Gastrocnemius medialis (tissue), 4 donors: ENCODE data around the gene SLCO3A1. TPM values are rescaled to one million over a fixed set of nuclear protein-coding genes. Genes with fewer than 3 reads are reported as not detected.
"Not testable (repeated sequence)": the region's sequence is repeated elsewhere in the genome, so short reads cannot be mapped to it uniquely, and the experiment has no call there.

ENCODE experiments used
- ATAC-seq, 2 donors: fragments of 150-250 bp; one replicate each; pipeline ENCODE4 v1.9.1; 2016
- DNase-seq, 2 donors: peaks; one replicate each; pipeline ENCODE4 v3.0.0-alpha.2; 2019
- H3K27ac ChIP-seq, 4 donors: fragments of 200-600 bp; sonication (generic); 1 replicate in 1 of 4; 2 replicates in 3 of 4; pipeline ENCODE4 v1.5.1; 2016 to 2018; ENCODE audit warnings: mild to moderate bottlenecking in 2 of 4, moderate library complexity in 1 of 4
- H3K27me3 ChIP-seq, 3 donors: fragments of 200-600 bp; sonication (generic) in 2 of 3; 1 replicate in 1 of 3; 2 replicates in 2 of 3; pipeline versions ENCODE4 v1.5.1 to v1.6.0; 2016 to 2019; ENCODE audit warnings: mild to moderate bottlenecking in 1 of 3, moderate library complexity in 1 of 3
- H3K36me3 ChIP-seq, 2 donors: fragments of 200-600 bp; sonication (generic) in 1 of 2; one replicate each; pipeline ENCODE4 v1.5.1; 2017 to 2018
- H3K4me1 ChIP-seq, 2 donors: fragments of 200-600 bp; sonication (generic) in 1 of 2; one replicate each; pipeline ENCODE4 v1.5.1; 2016 to 2017; ENCODE audit warnings: mild to moderate bottlenecking in 2 of 2
- H3K4me3 ChIP-seq, 4 donors: fragments of 200-600 bp; sonication (generic) in 3 of 4; 1 replicate in 1 of 4; 2 replicates in 3 of 4; pipeline ENCODE4 v1.5.1; 2016 to 2019; ENCODE audit warnings: mild to moderate bottlenecking in 2 of 4
- H3K9me3 ChIP-seq, 3 donors: fragments of 200-600 bp; sonication (generic) in 2 of 3; 1 replicate in 1 of 3; 2 replicates in 2 of 3; pipeline ENCODE4 v1.5.1; 2016 to 2019
- POLR2A ChIP-seq, 2 donors: fragments of 450-650 bp; IDR thresholded peaks; one replicate each; pipeline ENCODE4 v1.6.1; 2017; ENCODE audit warnings: antibody characterized with exemption in 2 of 2, mild to moderate bottlenecking in 2 of 2, moderate library complexity in 2 of 2
- in situ Hi-C, 4 donors: fragments of 200-750 bp; cut with MboI; loops; one replicate each; pipeline versions ENCODE4 v1.15.0 to v1.8.0; 2017; ENCODE audit warnings: low sequenced_read_pairs in 4 of 4
- intact Hi-C: fragments of 100-400 bp; cut with DNase I; formaldehyde crosslinking; loops from one replicate; pipeline ENCODE4 v1.15.1; 2023; ENCODE audit warnings: low total_unique reads
- total RNA-seq, 4 donors: library from RNA; depleted of rRNA; stranded (reverse); fragments of >200 nt; gene quantifications; one replicate each; pipeline versions ENCODE4 v1.1.0 to v1.2.3, GENCODE V29; 2016
- TF ChIP-seq, protein P1 (sequence below), 5 experiments: fragments of 450-650 bp in 3 of 5; fragments of 200-600 bp in 2 of 5; sonication (generic) in 2 of 5; IDR thresholded peaks in 4 of 5; conservative IDR thresholded peaks in 1 of 5; 1 replicate in 4 of 5; 2 replicates in 1 of 5; pipeline ENCODE4 v1.5.1; 2016 to 2019; ENCODE audit warnings: antibody characterized with exemption in 5 of 5, mild to moderate bottlenecking in 3 of 5, moderate library complexity in 3 of 5

Gene SLCO3A1
- total RNA-seq, 4 donors from 2014 or later = 1.3 to 3.6 (median 3.0) TPM

DNA sequence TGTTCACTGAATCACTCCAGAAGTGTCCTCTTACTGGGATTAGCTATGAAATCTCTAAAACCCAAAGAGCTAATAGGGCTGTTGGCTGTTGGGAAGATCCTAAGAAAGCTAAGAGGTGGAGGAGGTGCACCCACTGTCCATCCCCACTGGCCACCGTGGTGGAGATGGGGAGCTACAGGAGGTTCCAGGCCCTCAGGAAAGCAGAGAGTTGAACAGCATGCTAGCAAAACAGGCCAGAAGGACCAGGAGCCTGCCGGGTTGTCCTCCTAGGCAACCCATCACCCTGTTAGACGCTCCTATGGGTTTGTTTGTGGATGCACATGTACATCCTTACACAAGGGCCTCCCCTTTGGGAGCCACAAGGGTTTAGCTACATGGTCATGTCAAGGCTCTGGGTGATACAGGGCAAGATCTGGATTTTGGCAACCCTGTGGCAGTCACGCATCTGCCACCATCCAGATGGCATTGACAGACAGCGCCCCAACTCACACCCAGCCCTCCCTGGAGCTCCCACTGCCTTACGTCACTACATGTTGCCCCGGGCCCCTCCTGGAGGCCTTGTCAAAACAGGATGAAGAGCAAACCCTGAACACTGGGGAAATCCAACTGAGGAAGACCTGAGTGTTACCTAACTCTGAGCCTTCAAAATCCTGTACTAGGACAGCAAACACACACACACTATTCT lies 208.1 kb downstream of the SLCO3A1 start:
- in situ Hi-C loops = no loop called here
- H3K4me3 ChIP-seq = no peak overlapping the region

GRCh38 chr15:92062505-92062904 lies 209.0 kb downstream of the SLCO3A1 start:
- Histone ChIP-seq H3K27me3 (no peaks in the 10 kb centered on the region), H3K36me3 (no peaks in the 10 kb centered on the region), H3K4me3 (no peak overlapping the region), H3K9me3 (no peaks in the 10 kb centered on the region), H3K27ac (no peak overlapping the region), H3K4me1 (peaks cover 14 to 26% of the 10 kb centered on the region in 2 donors)
- in situ Hi-C loops (no loop called here), intact Hi-C loops (no loop called here)
- DNase-seq (no peak), ATAC-seq (no peak)
- TF ChIP-seq POLR2A (IDR thresholded peaks at IDR 0.05) = no peak
- TF ChIP-seq, protein P1, sequence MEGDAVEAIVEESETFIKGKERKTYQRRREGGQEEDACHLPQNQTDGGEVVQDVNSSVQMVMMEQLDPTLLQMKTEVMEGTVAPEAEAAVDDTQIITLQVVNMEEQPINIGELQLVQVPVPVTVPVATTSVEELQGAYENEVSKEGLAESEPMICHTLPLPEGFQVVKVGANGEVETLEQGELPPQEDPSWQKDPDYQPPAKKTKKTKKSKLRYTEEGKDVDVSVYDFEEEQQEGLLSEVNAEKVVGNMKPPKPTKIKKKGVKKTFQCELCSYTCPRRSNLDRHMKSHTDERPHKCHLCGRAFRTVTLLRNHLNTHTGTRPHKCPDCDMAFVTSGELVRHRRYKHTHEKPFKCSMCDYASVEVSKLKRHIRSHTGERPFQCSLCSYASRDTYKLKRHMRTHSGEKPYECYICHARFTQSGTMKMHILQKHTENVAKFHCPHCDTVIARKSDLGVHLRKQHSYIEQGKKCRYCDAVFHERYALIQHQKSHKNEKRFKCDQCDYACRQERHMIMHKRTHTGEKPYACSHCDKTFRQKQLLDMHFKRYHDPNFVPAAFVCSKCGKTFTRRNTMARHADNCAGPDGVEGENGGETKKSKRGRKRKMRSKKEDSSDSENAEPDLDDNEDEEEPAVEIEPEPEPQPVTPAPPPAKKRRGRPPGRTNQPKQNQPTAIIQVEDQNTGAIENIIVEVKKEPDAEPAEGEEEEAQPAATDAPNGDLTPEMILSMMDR (IDR thresholded peaks at IDR 0.05 in 4 of 5, conservative IDR thresholded peaks at IDR 0.05 in 1 of 5) = no peak

More for the DNA sequence above, 208.1 kb downstream of the SLCO3A1 start:
- DNase-seq (no peak), ATAC-seq (no peak)
- Histone ChIP-seq H3K27ac (no peak overlapping the region), H3K27me3 (no peaks in the 10 kb centered on the region), H3K9me3 (no peaks in the 10 kb centered on the region), H3K4me1 (peaks cover 14 to 31% of the 10 kb centered on the region in 2 donors), H3K36me3 (no peaks in the 10 kb centered on the region)
- TF ChIP-seq POLR2A (IDR thresholded peaks at IDR 0.05) = no peak
- TF ChIP-seq, protein P1 (IDR thresholded peaks at IDR 0.05 in 4 of 5, conservative IDR thresholded peaks at IDR 0.05 in 1 of 5) = no peak
- intact Hi-C loops = no loop called here

GRCh38 chr15:92068121-92068520 lies 214.6 kb downstream of the SLCO3A1 start:
- H3K4me1 ChIP-seq = peaks cover 5% of the 10 kb centered on the region in 2 donors
- intact Hi-C loops = no loop called here

DNA sequence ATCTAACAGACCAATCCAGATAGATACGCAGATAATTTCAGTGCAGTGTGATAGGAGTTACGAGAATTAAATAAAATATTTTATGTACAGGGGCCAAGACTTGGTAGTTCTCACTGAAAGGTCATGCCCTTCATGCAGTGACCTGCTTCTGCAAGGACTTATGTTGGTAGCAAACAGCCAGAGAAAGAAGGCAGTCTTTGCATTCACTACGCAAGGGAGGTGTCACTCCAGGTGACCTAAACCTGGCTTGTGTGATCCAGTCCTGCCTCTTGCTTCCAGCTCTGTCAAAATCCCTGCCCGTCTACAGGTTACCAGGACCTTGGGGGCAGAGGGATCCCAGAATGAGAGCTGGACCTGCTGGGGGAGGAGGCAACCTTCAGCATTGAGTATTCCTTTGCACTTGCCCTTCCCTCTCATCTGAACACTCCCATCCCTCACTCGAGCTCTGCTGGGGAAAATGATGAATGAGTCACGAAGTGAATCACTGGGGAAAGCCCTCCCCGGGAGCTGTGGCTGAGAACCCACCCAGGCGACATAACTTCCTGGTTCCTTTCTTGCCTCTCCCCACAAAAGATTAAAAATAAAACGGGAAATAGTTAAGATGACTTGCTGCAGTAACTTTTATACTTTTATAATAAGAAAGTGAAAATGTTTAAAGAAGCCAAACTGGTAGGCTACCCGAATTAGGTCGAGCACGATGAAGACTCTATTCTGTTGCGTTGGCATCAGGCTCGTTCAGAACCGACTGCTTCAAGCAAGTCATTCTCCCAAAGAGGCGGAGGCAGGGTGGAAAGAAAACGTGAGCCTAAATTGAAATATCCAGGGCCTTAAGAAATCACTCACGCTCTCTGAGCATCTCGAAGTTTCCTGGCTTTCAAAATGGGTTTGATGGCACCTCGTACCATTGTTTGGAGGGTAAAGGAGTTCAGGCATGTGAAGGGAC lies 216.1 kb downstream of the SLCO3A1 start:
- H3K27ac ChIP-seq = peak overlapping the region in 3 of 4 donors; percentile 19 to 23 (median 20)
- H3K4me1 ChIP-seq = peaks cover 6 to 12% of the 10 kb centered on the region in 2 donors
- peak overlapping the region in 2 of 4 donors; percentile 26 to 30 for H3K4me3 ChIP-seq
- DNase-seq (peak in 1 of 2 donors; percentile 17), ATAC-seq (peak; percentile 50 to 66)
- no peaks in the 10 kb centered on the region for H3K27me3 ChIP-seq
- TF ChIP-seq, protein P1 (IDR thresholded peaks at IDR 0.05 in 4 of 5, conservative IDR thresholded peaks at IDR 0.05 in 1 of 5) = no peak
- TF ChIP-seq POLR2A (IDR thresholded peaks at IDR 0.05) = no peak
- H3K9me3 ChIP-seq = no peaks in the 10 kb centered on the region
- no peaks in the 10 kb centered on the region for H3K36me3 ChIP-seq
- intact Hi-C loops = loop anchor here (10.0 kb wide), 2 partner anchors 125 to 185 kb away; no protein-coding TSS in a partner anchor
- in situ Hi-C loops = loop anchor here in 2 of 4 donors (5.0 to 10.0 kb wide), 2 partner anchors 222 to 225 kb away; no protein-coding TSS in a partner anchor

More at GRCh38 chr15:92068121-92068520, 214.6 kb downstream of the SLCO3A1 start:
- ATAC-seq (no peak), DNase-seq (no peak)
- in situ Hi-C loops = no loop called here
- Histone ChIP-seq H3K4me3 (no peak overlapping the region), H3K27me3 (no peaks in the 10 kb centered on the region), H3K9me3 (no peaks in the 10 kb centered on the region), H3K27ac (no peak overlapping the region), H3K36me3 (no peaks in the 10 kb centered on the region)
- no peak for TF ChIP-seq POLR2A (IDR thresholded peaks at IDR 0.05)
- TF ChIP-seq, protein P1 (IDR thresholded peaks at IDR 0.05 in 4 of 5, conservative IDR thresholded peaks at IDR 0.05 in 1 of 5) = no peak

GRCh38 chr15:92070251-92070650 lies 216.7 kb downstream of the SLCO3A1 start:
- in situ Hi-C loops = loop anchor here in 2 of 4 donors (5.0 to 10.0 kb wide), 2 partner anchors 223 to 225 kb away; no protein-coding TSS in a partner anchor
- Histone ChIP-seq H3K4me3 (peak overlapping the region in 1 of 4 donors; percentile 30), H3K4me1 (peaks cover 11 to 12% of the 10 kb centered on the region in 2 donors), H3K27ac (peak overlapping the region in 3 of 4 donors; percentile 19 to 23 (median 20))
- not testable (repeated sequence) for H3K27me3 ChIP-seq, ATAC-seq, H3K36me3 ChIP-seq, H3K9me3 ChIP-seq, DNase-seq
- intact Hi-C loops = loop anchor here (10.0 kb wide), 2 partner anchors 125 to 185 kb away; no protein-coding TSS in a partner anchor
